Keratinocyte (primary cell): Measurements from ENCODE around the gene GRM4. TPM values are rescaled to one million over a fixed set of nuclear protein-coding genes. Genes with fewer than 3 reads are reported as not detected.

Source experiments
- DNase-seq: peaks from one replicate; pipeline ENCODE4 v3.0.0-alpha.2; 2011; ENCODE audit warnings: low read depth, missing footprints, low spot score
- FAIRE-seq: peaks from 2 replicates; lab custom pipeline; 2011; peaks lifted over from hg19 to GRCh38; lab: Jason Lieb, UNC
- H2AFZ ChIP-seq: 2 replicates; pipeline ENCODE4 v1.6.0; 2012; ENCODE audit warnings: low read length, control low read depth, inconsistent platforms; ENCODE audit not compliant: control insufficient read depth
- H3K27ac ChIP-seq: 2 replicates; pipeline ENCODE4 v1.5.1; 2011; ENCODE audit warnings: low read length; ENCODE audit not compliant: control insufficient read depth, insufficient read depth
- H3K27me3 ChIP-seq: 3 replicates; pipeline ENCODE4 v1.6.0; 2011; ENCODE audit warnings: low read length; ENCODE audit not compliant: control insufficient read depth, insufficient read depth; ENCODE audit errors: extremely low read depth
- H3K36me3 ChIP-seq, 2 experiments: 2 replicates in 1 of 2; 3 replicates in 1 of 2; pipeline ENCODE4 v1.5.1; 2011; ENCODE audit warnings: low read length in 2 of 2, mild to moderate bottlenecking in 1 of 2; ENCODE audit not compliant: control insufficient read depth in 2 of 2, insufficient read depth in 2 of 2; ENCODE audit errors: extremely low read depth in 1 of 2
- H3K4me1 ChIP-seq: 3 replicates; pipeline ENCODE4 v1.5.1; 2011; ENCODE audit warnings: low read length; ENCODE audit not compliant: control insufficient read depth, insufficient read depth; ENCODE audit errors: extremely low read depth
- H3K4me2 ChIP-seq: 3 replicates; pipeline ENCODE4 v1.6.0; 2011; ENCODE audit warnings: low read depth, low read length; ENCODE audit not compliant: control insufficient read depth, insufficient read depth; ENCODE audit errors: extremely low read depth
- H3K4me3 ChIP-seq, 3 experiments: fragments of 200-600 bp in 1 of 3; sonication (generic) in 1 of 3; 2 replicates in 2 of 3; 3 replicates in 1 of 3; pipeline ENCODE4 v1.5.1; 2011 to 2016; ENCODE audit warnings: low read length in 3 of 3, mild to moderate bottlenecking in 3 of 3, control low read depth in 2 of 3, inconsistent platforms in 1 of 3, low read depth in 1 of 3, mixed read lengths in 1 of 3, mixed run types in 1 of 3, moderate library complexity in 1 of 3; ENCODE audit not compliant: control insufficient read depth in 2 of 3, insufficient read depth in 2 of 3; ENCODE audit errors: extremely low read depth in 1 of 3
- H3K79me2 ChIP-seq: 2 replicates; pipeline ENCODE4 v1.6.0; 2012; ENCODE audit warnings: low read length; ENCODE audit not compliant: control insufficient read depth, insufficient read depth
- H3K9ac ChIP-seq: 3 replicates; pipeline ENCODE4 v1.6.0; 2011; ENCODE audit warnings: low read length; ENCODE audit not compliant: control insufficient read depth, insufficient read depth; ENCODE audit errors: extremely low read depth
- H3K9me1 ChIP-seq: 3 replicates; pipeline ENCODE4 v1.6.0; 2011; ENCODE audit warnings: low read length; ENCODE audit not compliant: control insufficient read depth, insufficient read depth; ENCODE audit errors: extremely low read depth
- H3K9me3 ChIP-seq: 2 replicates; pipeline ENCODE4 v1.5.1; 2012; ENCODE audit warnings: low read depth, low read length; ENCODE audit not compliant: control insufficient read depth
- H4K20me1 ChIP-seq: 3 replicates; pipeline ENCODE4 v1.6.0; 2011; ENCODE audit warnings: low read length; ENCODE audit not compliant: control insufficient read depth, insufficient read depth; ENCODE audit errors: extremely low read depth
- CTCF ChIP-seq, 3 experiments: IDR thresholded peaks in 1 of 3; conservative IDR thresholded peaks in 1 of 3; optimal IDR thresholded peaks in 1 of 3; 2 replicates in 2 of 3; 3 replicates in 1 of 3; pipeline versions ENCODE3 to v1.5.1; 2011; ENCODE audit warnings: low read length in 3 of 3, mild to moderate bottlenecking in 3 of 3, moderate library complexity in 2 of 3, control low read depth in 1 of 3, inconsistent platforms in 1 of 3; ENCODE audit not compliant: insufficient read depth in 2 of 3; ENCODE audit errors: extremely low read depth in 1 of 3
- EZH2 ChIP-seq: IDR thresholded peaks from one replicate; pipeline ENCODE4 v1.6.1; 2012; ENCODE audit warnings: inconsistent platforms, mild to moderate bottlenecking, low read length, moderate library complexity
- dilution Hi-C: fragments of 300-500 bp; cut with MboI; formaldehyde crosslinking; loops from one replicate; pipeline ENCODE4 v1.7.0; 2020; ENCODE audit warnings: low sequenced_read_pairs; ENCODE audit not compliant: extremely low pct_ligation_motif_present
- polyA plus RNA-seq, 5 experiments: library from polyadenylated mRNA; depleted of rRNA in 3 of 5; stranded (reverse) in 3 of 5; stranded (forward) in 1 of 5; unstranded in 1 of 5; fragments of >200 nt; gene quantifications; 1 replicate in 1 of 5; 2 replicates in 3 of 5; 3 replicates in 1 of 5; pipeline versions ENCODE4 v1.2.1 to v1.2.3, GENCODE V29; 2011 to 2012; ENCODE audit warnings: missing spikeins in 2 of 5, low read depth in 1 of 5, low replicate concordance in 1 of 5

Gene GRM4
- polyA plus RNA-seq, 1 donor (not counting 4 experiments of a cell fraction or from before 2014, with no cell fraction given), result not detected

- no peak overlapping the region for H3K27ac ChIP-seq
- H3K9me3 ChIP-seq, result no peaks in the 10 kb centered on the region
- no peak overlapping the region for H3K4me3 ChIP-seq
- no peak for TF ChIP-seq EZH2
- TF ChIP-seq CTCF (optimal IDR thresholded peaks at IDR 0.05 in 1 of 3, IDR thresholded peaks at IDR 0.05 in 1 of 3, conservative IDR thresholded peaks at IDR 0.05 in 1 of 3; ENCODE audit: extremely low read depth in 1 of 3, insufficient read depth in 2 of 3, low read length in 3 of 3), result no peak
- no peak overlapping the region for H3K9ac ChIP-seq
- no peaks in the 10 kb centered on the region for H3K79me2 ChIP-seq
- H3K4me1 ChIP-seq, result no peaks in the 10 kb centered on the region
- no peaks in the 10 kb centered on the region for H3K9me1 ChIP-seq
- no peaks in the 10 kb centered on the region for H4K20me1 ChIP-seq
- DNase-seq (no peak), FAIRE-seq (no peak)
- no peak overlapping the region for H3K4me2 ChIP-seq
- peaks cover 53% of the 10 kb centered on the region for H3K27me3 ChIP-seq
- H2AFZ ChIP-seq, result no peak overlapping the region
- H3K36me3 ChIP-seq, result no peaks in the 10 kb centered on the region
- dilution Hi-C loops, result no loop called here
Observed at GRCh38 chr6:34098045-34098936, 47.6 kb downstream of the GRM4 start.

- TF ChIP-seq EZH2 (no peak), CTCF (optimal IDR thresholded peaks at IDR 0.05 in 1 of 3, IDR thresholded peaks at IDR 0.05 in 1 of 3, conservative IDR thresholded peaks at IDR 0.05 in 1 of 3; ENCODE audit: extremely low read depth in 1 of 3, insufficient read depth in 2 of 3, low read length in 3 of 3) (no peak)
- no peak overlapping the region for H3K4me3 ChIP-seq
- dilution Hi-C loops, result no loop called here
- H2AFZ ChIP-seq, result no peak overlapping the region
- FAIRE-seq (no peak), DNase-seq (no peak)
- no peaks in the 10 kb centered on the region for H3K9me1 ChIP-seq
- H3K79me2 ChIP-seq, result no peaks in the 10 kb centered on the region
- H3K36me3 ChIP-seq, result no peaks in the 10 kb centered on the region
- H3K27ac ChIP-seq, result no peak overlapping the region
- H3K4me2 ChIP-seq, result no peak overlapping the region
- H3K4me1 ChIP-seq, result no peaks in the 10 kb centered on the region
- H3K9ac ChIP-seq, result no peak overlapping the region
- H3K27me3 ChIP-seq, result peaks cover 64% of the 10 kb centered on the region
- no peaks in the 10 kb centered on the region for H3K9me3 ChIP-seq
- H4K20me1 ChIP-seq, result no peaks in the 10 kb centered on the region
Observed at GRCh38 chr6:34096814-34097213, 49.1 kb downstream of the GRM4 start.
